ENCODE results near the gene AACS. TPM values are rescaled to one million over a fixed set of nuclear protein-coding genes. Genes with fewer than 3 reads are reported as not detected.
A peak's percentile ranks its signal among the peaks of the same experiment; 100 is the strongest.

The AACS gene
- total and polyA plus RNA-seq, 2 of the 13 experiments (the other 11 are each of a cell fraction or from before 2014, with no cell fraction given), result 23.3 to 28.8 TPM

DNA sequence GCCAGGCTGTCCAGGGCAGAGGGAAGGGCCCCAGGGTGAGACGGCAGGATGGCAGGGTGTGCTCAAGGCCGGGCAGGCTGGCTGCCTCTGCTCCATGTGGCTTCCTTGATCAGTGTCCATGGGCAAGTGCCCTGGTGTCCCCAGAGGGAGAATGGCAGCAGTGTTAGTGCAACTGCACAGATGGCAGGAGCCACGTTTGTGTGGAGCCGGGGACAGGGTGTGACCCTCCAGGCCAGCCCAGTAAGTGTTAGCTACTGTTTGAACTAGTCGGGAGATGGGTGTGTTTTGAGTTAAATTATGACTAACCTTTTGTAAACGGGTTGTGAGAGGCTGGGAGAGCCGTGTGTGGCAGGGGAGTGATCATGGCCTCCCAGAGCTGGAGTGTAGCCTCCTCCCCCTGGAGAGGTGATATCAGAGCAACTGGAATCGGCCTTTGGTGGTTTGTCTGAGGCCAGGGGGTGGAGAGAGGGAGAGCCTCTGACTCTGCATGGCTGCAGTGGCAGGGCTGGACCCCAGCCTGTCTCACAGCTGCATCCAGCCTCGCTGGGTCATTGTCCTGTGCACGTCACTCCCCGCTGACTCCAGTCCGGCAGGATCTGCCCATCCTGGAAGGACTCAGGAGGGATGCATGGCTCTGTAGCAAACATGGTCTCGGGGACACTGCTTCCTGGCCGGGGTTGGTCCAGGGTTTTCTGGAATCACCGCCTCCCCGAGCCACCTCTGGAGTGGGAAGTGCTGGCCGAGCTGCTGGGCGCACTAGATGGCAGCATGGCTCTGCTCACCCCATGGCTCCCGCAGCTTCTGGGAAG lies 27.8 kb downstream of the AACS start (continued):
- TF ChIP-seq ZKSCAN1 (IDR thresholded peaks at IDR 0.05; ENCODE audit: low read length) (no peak), U2AF2 (IDR thresholded peaks at IDR 0.05; ENCODE audit: low read depth, low read length) (no peak), KLF9 (CRISPR knock-in tag; IDR thresholded peaks at IDR 0.05; ENCODE audit: low read depth) (0 out of 2 replicates have a peak, but pooled peaks have one; percentile 19), KDM3A (CRISPR knock-in tag; IDR thresholded peaks at IDR 0.05; ENCODE audit: low read depth) (peak; percentile 25; the same call in 1 of the 2 replicates), NR3C1 (CRISPR knock-in tag; IDR thresholded peaks at IDR 0.05) (no peak), ZNF572 (CRISPR knock-in tag; IDR thresholded peaks at IDR 0.05) (no peak), MLLT10 (CRISPR knock-in tag; IDR thresholded peaks at IDR 0.05) (no peak), ONECUT2 (CRISPR knock-in tag; IDR thresholded peaks at IDR 0.05) (no peak), ZNF138 (CRISPR knock-in tag; IDR thresholded peaks at IDR 0.05; ENCODE audit: low read depth) (peak; percentile 12; the same call in 1 of the 2 replicates), MIER2 (CRISPR knock-in tag; IDR thresholded peaks at IDR 0.05) (peak; percentile 63), CHD4 (IDR thresholded peaks at IDR 0.05; ENCODE audit: borderline replicate concordance, low read length) (no peak), NFE2L1 (CRISPR knock-in tag; IDR thresholded peaks at IDR 0.05; ENCODE audit: borderline replicate concordance) (no peak; the same call in 1 of the 2 replicates), EED (CRISPR knock-in tag; IDR thresholded peaks at IDR 0.05) (no peak), ZNF652 (CRISPR knock-in tag; IDR thresholded peaks at IDR 0.05; ENCODE audit: borderline replicate concordance, low read depth) (peak; percentile 25; the same call in 1 of the 2 replicates), ZNF737 (CRISPR knock-in tag; IDR thresholded peaks at IDR 0.05; ENCODE audit: borderline replicate concordance) (no peak), ZFY (CRISPR knock-in tag; IDR thresholded peaks at IDR 0.05) (peak; percentile 62; the same call in 1 of the 2 replicates), GATAD2A (CRISPR knock-in tag; IDR thresholded peaks at IDR 0.05) (peak; percentile 59), ZNF883 (CRISPR knock-in tag; IDR thresholded peaks at IDR 0.05; ENCODE audit: not compliant biosample characterization) (no peak)
- TF ChIP-seq, protein P1, sequence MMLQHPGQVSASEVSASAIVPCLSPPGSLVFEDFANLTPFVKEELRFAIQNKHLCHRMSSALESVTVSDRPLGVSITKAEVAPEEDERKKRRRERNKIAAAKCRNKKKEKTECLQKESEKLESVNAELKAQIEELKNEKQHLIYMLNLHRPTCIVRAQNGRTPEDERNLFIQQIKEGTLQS (CRISPR knock-in tag; IDR thresholded peaks at IDR 0.05), result no peak; the same call in 1 of the 2 replicates
- TF ChIP-seq, protein P2, sequence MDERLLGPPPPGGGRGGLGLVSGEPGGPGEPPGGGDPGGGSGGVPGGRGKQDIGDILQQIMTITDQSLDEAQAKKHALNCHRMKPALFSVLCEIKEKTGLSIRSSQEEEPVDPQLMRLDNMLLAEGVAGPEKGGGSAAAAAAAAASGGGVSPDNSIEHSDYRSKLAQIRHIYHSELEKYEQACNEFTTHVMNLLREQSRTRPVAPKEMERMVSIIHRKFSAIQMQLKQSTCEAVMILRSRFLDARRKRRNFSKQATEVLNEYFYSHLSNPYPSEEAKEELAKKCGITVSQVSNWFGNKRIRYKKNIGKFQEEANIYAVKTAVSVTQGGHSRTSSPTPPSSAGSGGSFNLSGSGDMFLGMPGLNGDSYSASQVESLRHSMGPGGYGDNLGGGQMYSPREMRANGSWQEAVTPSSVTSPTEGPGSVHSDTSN (CRISPR knock-in tag; IDR thresholded peaks at IDR 0.05), result no peak
- TF ChIP-seq, protein P3, sequence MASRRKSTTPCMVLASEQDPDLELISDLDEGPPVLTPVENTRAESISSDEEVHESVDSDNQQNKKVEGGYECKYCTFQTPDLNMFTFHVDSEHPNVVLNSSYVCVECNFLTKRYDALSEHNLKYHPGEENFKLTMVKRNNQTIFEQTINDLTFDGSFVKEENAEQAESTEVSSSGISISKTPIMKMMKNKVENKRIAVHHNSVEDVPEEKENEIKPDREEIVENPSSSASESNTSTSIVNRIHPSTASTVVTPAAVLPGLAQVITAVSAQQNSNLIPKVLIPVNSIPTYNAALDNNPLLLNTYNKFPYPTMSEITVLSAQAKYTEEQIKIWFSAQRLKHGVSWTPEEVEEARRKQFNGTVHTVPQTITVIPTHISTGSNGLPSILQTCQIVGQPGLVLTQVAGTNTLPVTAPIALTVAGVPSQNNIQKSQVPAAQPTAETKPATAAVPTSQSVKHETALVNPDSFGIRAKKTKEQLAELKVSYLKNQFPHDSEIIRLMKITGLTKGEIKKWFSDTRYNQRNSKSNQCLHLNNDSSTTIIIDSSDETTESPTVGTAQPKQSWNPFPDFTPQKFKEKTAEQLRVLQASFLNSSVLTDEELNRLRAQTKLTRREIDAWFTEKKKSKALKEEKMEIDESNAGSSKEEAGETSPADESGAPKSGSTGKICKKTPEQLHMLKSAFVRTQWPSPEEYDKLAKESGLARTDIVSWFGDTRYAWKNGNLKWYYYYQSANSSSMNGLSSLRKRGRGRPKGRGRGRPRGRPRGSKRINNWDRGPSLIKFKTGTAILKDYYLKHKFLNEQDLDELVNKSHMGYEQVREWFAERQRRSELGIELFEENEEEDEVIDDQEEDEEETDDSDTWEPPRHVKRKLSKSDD (CRISPR knock-in tag; IDR thresholded peaks at IDR 0.05; ENCODE audit: low read depth), result 0 out of 2 replicates have a peak, but pooled peaks have one; percentile 22
- TF ChIP-seq, protein P4, sequence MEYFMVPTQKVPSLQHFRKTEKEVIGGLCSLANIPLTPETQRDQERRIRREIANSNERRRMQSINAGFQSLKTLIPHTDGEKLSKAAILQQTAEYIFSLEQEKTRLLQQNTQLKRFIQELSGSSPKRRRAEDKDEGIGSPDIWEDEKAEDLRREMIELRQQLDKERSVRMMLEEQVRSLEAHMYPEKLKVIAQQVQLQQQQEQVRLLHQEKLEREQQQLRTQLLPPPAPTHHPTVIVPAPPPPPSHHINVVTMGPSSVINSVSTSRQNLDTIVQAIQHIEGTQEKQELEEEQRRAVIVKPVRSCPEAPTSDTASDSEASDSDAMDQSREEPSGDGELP (IDR thresholded peaks at IDR 0.05; ENCODE audit: borderline replicate concordance, low read depth), result no peak
- TF ChIP-seq, protein P5, sequence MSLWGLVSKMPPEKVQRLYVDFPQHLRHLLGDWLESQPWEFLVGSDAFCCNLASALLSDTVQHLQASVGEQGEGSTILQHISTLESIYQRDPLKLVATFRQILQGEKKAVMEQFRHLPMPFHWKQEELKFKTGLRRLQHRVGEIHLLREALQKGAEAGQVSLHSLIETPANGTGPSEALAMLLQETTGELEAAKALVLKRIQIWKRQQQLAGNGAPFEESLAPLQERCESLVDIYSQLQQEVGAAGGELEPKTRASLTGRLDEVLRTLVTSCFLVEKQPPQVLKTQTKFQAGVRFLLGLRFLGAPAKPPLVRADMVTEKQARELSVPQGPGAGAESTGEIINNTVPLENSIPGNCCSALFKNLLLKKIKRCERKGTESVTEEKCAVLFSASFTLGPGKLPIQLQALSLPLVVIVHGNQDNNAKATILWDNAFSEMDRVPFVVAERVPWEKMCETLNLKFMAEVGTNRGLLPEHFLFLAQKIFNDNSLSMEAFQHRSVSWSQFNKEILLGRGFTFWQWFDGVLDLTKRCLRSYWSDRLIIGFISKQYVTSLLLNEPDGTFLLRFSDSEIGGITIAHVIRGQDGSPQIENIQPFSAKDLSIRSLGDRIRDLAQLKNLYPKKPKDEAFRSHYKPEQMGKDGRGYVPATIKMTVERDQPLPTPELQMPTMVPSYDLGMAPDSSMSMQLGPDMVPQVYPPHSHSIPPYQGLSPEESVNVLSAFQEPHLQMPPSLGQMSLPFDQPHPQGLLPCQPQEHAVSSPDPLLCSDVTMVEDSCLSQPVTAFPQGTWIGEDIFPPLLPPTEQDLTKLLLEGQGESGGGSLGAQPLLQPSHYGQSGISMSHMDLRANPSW (CRISPR knock-in tag; IDR thresholded peaks at IDR 0.05; ENCODE audit: borderline replicate concordance), result peak; percentile 41; the same call in 1 of the 2 replicates
